AG10803 (cell line): ENCODE data around the gene BABAM2.

Experiments used
- DNase-seq: peaks from one replicate; pipeline ENCODE4 v3.0.0; 2010; ENCODE audit warnings: low read depth
- H3K4me3 ChIP-seq: 2 replicates; pipeline ENCODE4 v1.5.1; 2011; ENCODE audit warnings: mild to moderate bottlenecking, low read length, control low read depth
- TF ChIP-seq, protein P1 (sequence below): conservative IDR thresholded peaks from 2 replicates; pipeline ENCODE4 v1.5.1; 2011; ENCODE audit warnings: mild to moderate bottlenecking, low read length, control low read depth, inconsistent platforms

The BABAM2 gene

DNA sequence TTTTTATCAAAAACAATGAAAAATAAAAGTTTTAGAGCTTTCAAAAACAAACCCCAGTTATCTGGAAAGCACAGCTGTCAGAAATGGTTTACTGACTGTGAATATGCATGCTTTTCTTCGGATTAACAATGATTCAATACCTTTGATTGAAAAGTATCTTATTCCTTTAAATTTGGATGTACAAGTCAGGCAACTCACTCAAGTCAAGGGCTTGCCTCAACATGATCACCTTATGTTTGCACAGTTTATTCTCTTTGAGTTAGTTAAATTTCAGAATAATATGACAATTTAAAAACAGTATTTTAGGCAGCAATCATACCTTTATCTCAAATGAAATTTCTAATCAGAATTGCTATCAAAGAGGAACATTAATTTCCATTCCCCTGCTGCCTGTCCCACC, 393.3 kb downstream of the BABAM2 start:
- DNase-seq: no peak
- TF ChIP-seq, protein P1, sequence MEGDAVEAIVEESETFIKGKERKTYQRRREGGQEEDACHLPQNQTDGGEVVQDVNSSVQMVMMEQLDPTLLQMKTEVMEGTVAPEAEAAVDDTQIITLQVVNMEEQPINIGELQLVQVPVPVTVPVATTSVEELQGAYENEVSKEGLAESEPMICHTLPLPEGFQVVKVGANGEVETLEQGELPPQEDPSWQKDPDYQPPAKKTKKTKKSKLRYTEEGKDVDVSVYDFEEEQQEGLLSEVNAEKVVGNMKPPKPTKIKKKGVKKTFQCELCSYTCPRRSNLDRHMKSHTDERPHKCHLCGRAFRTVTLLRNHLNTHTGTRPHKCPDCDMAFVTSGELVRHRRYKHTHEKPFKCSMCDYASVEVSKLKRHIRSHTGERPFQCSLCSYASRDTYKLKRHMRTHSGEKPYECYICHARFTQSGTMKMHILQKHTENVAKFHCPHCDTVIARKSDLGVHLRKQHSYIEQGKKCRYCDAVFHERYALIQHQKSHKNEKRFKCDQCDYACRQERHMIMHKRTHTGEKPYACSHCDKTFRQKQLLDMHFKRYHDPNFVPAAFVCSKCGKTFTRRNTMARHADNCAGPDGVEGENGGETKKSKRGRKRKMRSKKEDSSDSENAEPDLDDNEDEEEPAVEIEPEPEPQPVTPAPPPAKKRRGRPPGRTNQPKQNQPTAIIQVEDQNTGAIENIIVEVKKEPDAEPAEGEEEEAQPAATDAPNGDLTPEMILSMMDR: no peak
- H3K4me3 ChIP-seq: no peak overlapping the region

- DNase-seq: peak; percentile 25
- TF ChIP-seq, protein P1: no peak
- no peak overlapping the region for H3K4me3 ChIP-seq
Observed at GRCh38 chr2:28286678-28287077, 396.1 kb downstream of the BABAM2 start.

DNA sequence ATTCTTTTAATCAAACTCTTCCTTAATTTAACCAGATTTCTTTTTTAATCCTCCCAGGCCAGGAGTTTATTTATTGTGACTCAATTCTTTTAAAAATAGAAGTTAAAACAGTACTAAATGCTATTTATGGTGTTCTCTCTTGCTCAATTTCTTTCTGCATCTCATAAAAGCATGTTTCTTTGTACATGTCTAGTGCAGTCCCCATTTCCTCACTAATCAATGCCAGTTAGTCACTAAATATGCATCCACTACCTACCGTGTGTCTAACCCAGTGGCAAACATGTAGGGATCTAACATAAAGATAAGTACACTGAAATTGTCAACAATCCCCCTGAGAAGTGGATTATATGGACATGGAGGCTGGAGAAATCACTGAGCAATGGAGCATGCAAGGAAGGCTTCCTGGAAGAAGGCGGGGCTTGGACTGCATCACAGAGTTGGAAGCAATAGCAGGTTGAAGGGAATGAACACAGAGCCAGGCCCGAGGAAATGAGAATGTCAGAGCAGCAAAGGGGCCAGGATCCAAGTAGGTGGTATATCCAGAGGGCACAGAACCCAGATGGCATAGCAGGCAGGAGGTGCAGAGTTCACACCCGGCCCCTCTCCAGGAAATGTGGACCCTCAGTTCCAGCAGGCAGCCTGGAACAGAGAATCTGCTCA, 396.9 kb downstream of the BABAM2 start:
- DNase-seq: peak; percentile 48
- TF ChIP-seq, protein P1: no peak
- H3K4me3 ChIP-seq: no peak overlapping the region

DNA sequence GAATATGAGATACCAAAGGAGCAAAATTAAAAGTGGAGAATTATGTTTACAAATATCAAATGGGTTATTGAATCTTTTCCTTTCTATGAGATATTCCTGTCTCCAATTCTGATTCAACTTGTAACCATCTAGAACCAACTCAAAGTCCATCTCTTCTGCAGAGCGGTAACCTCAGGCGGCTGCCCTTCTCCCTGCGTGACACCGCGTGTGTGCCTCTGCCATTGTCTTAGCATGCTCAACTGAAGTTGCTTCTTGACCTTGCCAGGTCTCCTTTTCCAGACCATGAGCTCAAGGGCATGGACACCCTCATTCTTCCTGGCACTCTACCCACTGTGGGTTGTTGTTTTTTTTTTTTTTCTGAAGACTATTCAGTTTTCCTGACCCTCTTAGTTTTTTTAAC, 398.1 kb downstream of the BABAM2 start:
- DNase-seq: no peak
- TF ChIP-seq, protein P1: no peak
- no peak overlapping the region for H3K4me3 ChIP-seq

DNA sequence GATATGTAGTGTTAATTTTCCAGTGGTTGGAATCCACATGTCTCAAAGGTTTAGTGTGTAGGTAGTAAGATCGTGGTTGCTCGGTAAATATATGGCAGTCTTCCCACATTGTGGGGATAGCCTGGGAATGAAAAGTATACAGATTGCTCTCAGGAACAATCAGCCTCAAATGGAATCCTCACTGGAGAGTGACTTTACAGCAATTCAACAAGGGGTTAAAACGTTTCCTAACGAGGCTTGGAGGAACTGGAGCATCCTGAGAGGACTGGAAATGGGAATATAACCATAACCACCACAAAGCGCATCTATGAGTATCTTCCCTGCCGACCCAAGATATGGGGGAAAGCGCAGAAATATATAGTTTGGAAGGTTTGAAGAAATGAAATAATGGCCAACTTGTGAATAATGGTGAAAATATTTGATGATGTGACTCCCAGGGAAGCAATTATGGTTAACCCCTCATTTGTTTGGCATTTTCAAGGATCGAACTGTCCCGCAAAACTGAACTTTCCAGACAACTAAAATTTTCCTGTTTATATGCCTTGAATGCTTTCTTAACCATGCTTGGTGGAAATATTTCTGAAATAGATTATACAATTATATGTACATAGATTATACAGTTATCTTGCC, 401.4 kb downstream of the BABAM2 start:
- TF ChIP-seq, protein P1: no peak

GRCh38 chr2:28292491-28292890, 402.0 kb downstream of the BABAM2 start:
- DNase-seq: peak; percentile 38
- TF ChIP-seq, protein P1: no peak
- H3K4me3 ChIP-seq: no peak overlapping the region

More for the DNA sequence above, 401.4 kb downstream of the BABAM2 start:
- no peak overlapping the region for H3K4me3 ChIP-seq
- DNase-seq: peak; percentile 46

GRCh38 chr2:28293416-28293815, 402.9 kb downstream of the BABAM2 start:
- TF ChIP-seq, protein P1: no peak
- no peak overlapping the region for H3K4me3 ChIP-seq
- peak; percentile 14 for DNase-seq
